ENCODE results near the gene MRGPRE. TPM values are rescaled to one million over a fixed set of nuclear protein-coding genes. Genes with fewer than 3 reads are reported as not detected.

Gene MRGPRE
- total and polyA plus RNA-seq, 10 donors: 0.41 to 1.9 (median 1.2) TPM; not detected in 6

DNA sequence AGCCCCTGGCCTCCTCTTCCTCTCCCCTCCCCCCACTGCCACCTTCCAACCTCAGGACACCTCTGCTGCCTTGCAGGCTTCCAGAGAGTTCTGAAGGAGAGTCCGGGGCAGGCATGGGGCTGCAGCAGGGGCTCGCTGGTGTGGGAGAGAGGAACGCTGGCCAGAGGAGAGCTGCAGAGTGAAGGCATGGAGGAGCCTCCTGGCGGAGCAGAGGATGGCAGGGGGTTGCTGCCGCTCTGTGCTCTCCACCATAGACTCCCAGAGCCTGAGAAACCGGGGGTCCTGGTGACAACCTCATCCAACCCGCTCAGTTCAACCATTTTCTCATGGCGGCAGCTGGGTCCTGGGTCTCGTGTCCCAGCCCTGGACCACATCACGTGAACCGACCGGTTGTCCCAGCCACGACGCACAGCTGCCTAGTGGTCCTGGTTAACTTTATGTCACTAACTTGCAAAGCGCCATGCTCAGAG lies 31.1 kb downstream of the MRGPRE start:
- no peaks in the 10 kb centered on the region for H3K9me3 ChIP-seq
- TF ChIP-seq, protein P1, sequence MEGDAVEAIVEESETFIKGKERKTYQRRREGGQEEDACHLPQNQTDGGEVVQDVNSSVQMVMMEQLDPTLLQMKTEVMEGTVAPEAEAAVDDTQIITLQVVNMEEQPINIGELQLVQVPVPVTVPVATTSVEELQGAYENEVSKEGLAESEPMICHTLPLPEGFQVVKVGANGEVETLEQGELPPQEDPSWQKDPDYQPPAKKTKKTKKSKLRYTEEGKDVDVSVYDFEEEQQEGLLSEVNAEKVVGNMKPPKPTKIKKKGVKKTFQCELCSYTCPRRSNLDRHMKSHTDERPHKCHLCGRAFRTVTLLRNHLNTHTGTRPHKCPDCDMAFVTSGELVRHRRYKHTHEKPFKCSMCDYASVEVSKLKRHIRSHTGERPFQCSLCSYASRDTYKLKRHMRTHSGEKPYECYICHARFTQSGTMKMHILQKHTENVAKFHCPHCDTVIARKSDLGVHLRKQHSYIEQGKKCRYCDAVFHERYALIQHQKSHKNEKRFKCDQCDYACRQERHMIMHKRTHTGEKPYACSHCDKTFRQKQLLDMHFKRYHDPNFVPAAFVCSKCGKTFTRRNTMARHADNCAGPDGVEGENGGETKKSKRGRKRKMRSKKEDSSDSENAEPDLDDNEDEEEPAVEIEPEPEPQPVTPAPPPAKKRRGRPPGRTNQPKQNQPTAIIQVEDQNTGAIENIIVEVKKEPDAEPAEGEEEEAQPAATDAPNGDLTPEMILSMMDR (IDR thresholded peaks at IDR 0.05 in 8 of 11, conservative IDR thresholded peaks at IDR 0.05 in 3 of 11): no peak
- TF ChIP-seq POLR2AphosphoS5 (IDR thresholded peaks at IDR 0.05) (no peak), POLR2A (IDR thresholded peaks at IDR 0.05) (no peak)
- no peak overlapping the region for H3K27ac ChIP-seq
- H3K27me3 ChIP-seq (replicated peaks in 1 of 7): peaks cover 0 to 75% (median 23%) of the 10 kb centered on the region in 7 donors
- H3K36me3 ChIP-seq: no peaks in the 10 kb centered on the region
- H3K4me1 ChIP-seq: peaks cover 0 to 42% (median 17%) of the 10 kb centered on the region in 6 donors
- peak; percentile 51 for DNase-seq
- 87 to 92% (median 90%) methylated on average over 10 to 15 of the region's 15 CpGs for WGBS, 5 donors
- no peak overlapping the region for H3K4me3 ChIP-seq
- intact Hi-C loops (cut with DNase I; ENCODE audit: low total_unique reads): no loop called here

DNA sequence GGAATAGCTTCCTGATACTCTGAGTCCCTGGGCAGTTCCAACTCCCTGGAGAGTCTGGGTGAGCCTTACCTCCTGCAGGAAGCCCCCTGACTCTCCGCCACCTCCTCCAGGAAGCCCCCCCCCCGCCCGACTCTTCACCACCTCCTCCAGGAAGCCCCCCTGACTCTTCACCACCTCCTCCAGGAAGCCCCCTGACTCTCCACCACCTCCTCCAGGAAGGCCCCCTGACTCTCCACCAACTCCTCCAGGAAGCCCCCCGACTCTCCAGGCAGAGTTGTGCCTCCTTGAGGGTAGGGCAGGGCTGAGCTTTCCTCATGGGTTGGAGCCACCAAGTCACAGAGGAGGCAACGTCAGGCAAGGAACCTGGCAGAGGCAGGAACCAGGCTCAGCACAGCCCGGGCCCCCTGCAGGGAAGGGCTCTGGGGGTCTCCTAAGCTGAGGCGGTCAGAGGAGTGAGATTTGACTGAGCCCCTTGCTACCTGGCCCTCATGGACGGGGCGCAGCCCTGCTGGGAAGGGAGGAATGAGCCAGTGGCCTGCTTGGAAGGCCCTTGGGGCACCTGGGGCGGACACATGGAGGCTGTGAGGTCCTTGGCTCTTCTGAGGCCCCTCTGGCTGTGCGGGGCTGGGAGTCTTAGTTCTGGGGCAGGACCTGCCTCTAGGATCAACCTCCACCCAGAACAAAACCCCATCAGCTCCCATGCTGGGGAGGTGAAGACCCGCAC lies 31.7 kb downstream of the MRGPRE start:
- Histone ChIP-seq H3K36me3 (no peaks in the 10 kb centered on the region), H3K27ac (no peak overlapping the region), H3K27me3 (replicated peaks in 1 of 7) (peaks cover 0 to 75% (median 23%) of the 10 kb centered on the region in 7 donors), H3K9me3 (no peaks in the 10 kb centered on the region), H3K4me1 (peaks cover 0 to 42% (median 17%) of the 10 kb centered on the region in 6 donors), H3K4me3 (no peak overlapping the region)
- TF ChIP-seq, protein P1 (IDR thresholded peaks at IDR 0.05 in 8 of 11, conservative IDR thresholded peaks at IDR 0.05 in 3 of 11): no peak
- TF ChIP-seq POLR2AphosphoS5 (IDR thresholded peaks at IDR 0.05) (no peak), POLR2A (IDR thresholded peaks at IDR 0.05) (no peak)
- 64 to 80% (median 76%) methylated on average over 8 to 12 of the region's 12 CpGs for WGBS, 5 donors
- intact Hi-C loops (cut with DNase I; ENCODE audit: low total_unique reads): no loop called here
- no peak for DNase-seq

DNA sequence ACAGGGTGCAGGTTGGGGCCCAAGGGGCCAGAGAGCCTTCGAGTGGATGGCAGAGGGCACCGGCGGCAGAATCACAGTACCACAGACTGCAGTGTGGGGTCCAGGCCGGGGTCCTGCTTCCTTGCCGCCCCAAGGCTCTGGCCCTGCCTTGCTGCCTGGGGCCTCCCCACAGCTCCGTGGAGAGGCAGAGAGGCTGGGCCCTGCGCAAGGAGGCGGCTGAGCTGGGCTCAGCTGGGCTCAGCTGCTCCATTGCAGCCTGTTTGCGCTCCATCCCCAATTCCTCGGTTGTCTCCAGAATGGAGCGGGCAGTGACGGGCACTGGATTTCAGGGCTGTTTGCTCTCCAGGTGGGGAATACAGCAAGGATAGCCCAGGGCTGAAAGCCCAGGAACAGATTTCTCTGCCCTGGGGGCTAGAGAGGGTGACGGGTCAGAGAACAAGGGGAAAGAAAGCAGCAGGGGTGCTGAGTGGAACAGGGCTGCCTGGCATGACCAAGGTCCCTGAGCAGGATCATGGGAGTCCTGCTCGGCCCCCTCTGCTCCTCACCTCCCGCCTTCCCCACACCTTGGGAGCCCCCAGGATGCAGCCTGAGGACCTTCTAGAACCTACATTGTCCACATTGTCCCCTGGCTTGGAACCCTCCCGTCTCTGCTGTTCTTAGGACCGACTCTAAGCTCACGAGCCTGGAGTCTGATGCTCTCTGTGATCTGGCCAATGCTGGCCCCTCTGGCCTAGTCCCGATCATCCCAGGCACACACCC lies 32.5 kb downstream of the MRGPRE start:
- H3K4me3 ChIP-seq: no peak overlapping the region
- H3K36me3 ChIP-seq: no peaks in the 10 kb centered on the region
- H3K27me3 ChIP-seq (replicated peaks in 1 of 7): peaks cover 0 to 68% (median 23%) of the 10 kb centered on the region in 7 donors
- DNase-seq: no peak
- H3K27ac ChIP-seq: no peak overlapping the region
- no peaks in the 10 kb centered on the region for H3K9me3 ChIP-seq
- peaks cover 0 to 42% (median 16%) of the 10 kb centered on the region in 6 donors for H3K4me1 ChIP-seq
- TF ChIP-seq POLR2A (IDR thresholded peaks at IDR 0.05): no peak
- no peak for TF ChIP-seq POLR2AphosphoS5 (IDR thresholded peaks at IDR 0.05)
- TF ChIP-seq, protein P1 (IDR thresholded peaks at IDR 0.05 in 8 of 11, conservative IDR thresholded peaks at IDR 0.05 in 3 of 11): no peak
- intact Hi-C loops (cut with DNase I; ENCODE audit: low total_unique reads): no loop called here
- 73 to 91% (median 88%) methylated on average over 17 to 19 of the region's 19 CpGs for WGBS, 5 donors

DNA sequence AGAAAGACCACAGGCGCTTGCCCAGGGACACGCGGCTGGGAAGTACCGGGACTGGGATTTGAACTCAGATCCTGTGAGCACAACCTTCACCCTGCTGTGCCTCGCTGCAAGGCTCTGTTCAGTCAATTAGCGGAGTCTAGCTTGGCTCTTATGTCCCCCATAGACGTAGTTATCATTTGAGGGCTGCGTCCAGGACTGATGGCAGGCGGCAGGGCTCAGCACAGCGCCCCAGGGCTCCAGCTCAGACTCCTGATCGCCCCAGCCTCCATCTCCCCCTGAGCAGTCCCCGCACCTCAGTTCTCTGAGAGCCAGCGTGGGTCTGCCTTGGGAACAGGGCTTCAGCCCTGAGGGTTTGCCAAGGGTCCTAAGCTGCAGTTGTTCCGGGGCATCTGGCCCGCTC lies 33.4 kb downstream of the MRGPRE start:
- no peak overlapping the region for H3K27ac ChIP-seq
- DNase-seq: no peak
- no peak overlapping the region for H3K4me3 ChIP-seq
- H3K4me1 ChIP-seq: peaks cover 0 to 44% (median 20%) of the 10 kb centered on the region in 6 donors
- no peaks in the 10 kb centered on the region for H3K36me3 ChIP-seq
- TF ChIP-seq, protein P1 (IDR thresholded peaks at IDR 0.05 in 8 of 11, conservative IDR thresholded peaks at IDR 0.05 in 3 of 11): no peak
- TF ChIP-seq POLR2A (IDR thresholded peaks at IDR 0.05): no peak
- TF ChIP-seq POLR2AphosphoS5 (IDR thresholded peaks at IDR 0.05): no peak
- H3K27me3 ChIP-seq (replicated peaks in 1 of 7): peaks cover 0 to 59% (median 23%) of the 10 kb centered on the region in 7 donors
- no peaks in the 10 kb centered on the region for H3K9me3 ChIP-seq
- intact Hi-C loops (cut with DNase I; ENCODE audit: low total_unique reads): no loop called here
- 80 to 95% (median 87%) methylated on average over 15 of the region's 15 CpGs for WGBS, 5 donors

Measured in spleen (tissue), 11 donors.